Astrocyte (in vitro differentiated cells and primary cell): ENCODE data around the gene HOXC9. TPM values are rescaled to one million over a fixed set of nuclear protein-coding genes. Genes with fewer than 3 reads are reported as not detected.

Experiments used
- DNase-seq: peaks from one replicate; pipeline ENCODE4 v3.0.0-alpha.2; 2010; ENCODE audit warnings: low read depth
- FAIRE-seq: peaks from 2 replicates; lab custom pipeline; 2011; peaks lifted over from hg19 to GRCh38; lab: Jason Lieb, UNC
- H2AFZ ChIP-seq: 2 replicates; pipeline ENCODE4 v1.6.0; 2012; ENCODE audit warnings: low read depth, low read length, inconsistent platforms
- H3K27ac ChIP-seq: 2 replicates; pipeline ENCODE4 v1.5.1; 2011; ENCODE audit warnings: low read depth, low read length, inconsistent platforms
- H3K27me3 ChIP-seq: 2 replicates; pipeline ENCODE4 v1.6.0; 2011; ENCODE audit warnings: low read length, inconsistent platforms; ENCODE audit not compliant: insufficient read depth
- H3K36me3 ChIP-seq: 2 replicates; pipeline ENCODE4 v1.5.1; 2011; ENCODE audit warnings: low read length, inconsistent platforms; ENCODE audit not compliant: insufficient read depth
- H3K4me1 ChIP-seq: 2 replicates; pipeline ENCODE4 v1.5.1; 2011; ENCODE audit warnings: low read length, inconsistent platforms; ENCODE audit not compliant: insufficient read depth
- H3K4me2 ChIP-seq: 2 replicates; pipeline ENCODE4 v1.6.0; 2012; ENCODE audit warnings: low read length, inconsistent platforms
- H3K4me3 ChIP-seq: 2 replicates; pipeline ENCODE4 v1.5.1; 2011; ENCODE audit warnings: low read depth, mild to moderate bottlenecking, low read length, inconsistent platforms; ENCODE audit not compliant: insufficient read depth
- H3K79me2 ChIP-seq: 2 replicates; pipeline ENCODE4 v1.6.0; 2012; ENCODE audit warnings: mild to moderate bottlenecking, low read length, inconsistent platforms; ENCODE audit not compliant: insufficient read depth
- H3K9ac ChIP-seq: 2 replicates; pipeline ENCODE4 v1.6.0; 2012; ENCODE audit warnings: mild to moderate bottlenecking, low read length, inconsistent platforms
- H3K9me3 ChIP-seq: 2 replicates; pipeline ENCODE4 v1.5.1; 2012; ENCODE audit warnings: low read depth, mild to moderate bottlenecking, low read length, inconsistent platforms; ENCODE audit not compliant: insufficient read depth
- H4K20me1 ChIP-seq: 2 replicates; pipeline ENCODE4 v1.6.0; 2012; ENCODE audit warnings: low read length, inconsistent platforms; ENCODE audit not compliant: insufficient read depth
- H3K27ac Mint-ChIP-seq: one replicate; pipeline ENCODE4 v1.8.0; 2021; ENCODE audit warnings: mild to moderate bottlenecking, mixed read lengths; ENCODE audit not compliant: unreplicated experiment
- H3K27me3 Mint-ChIP-seq: one replicate; pipeline ENCODE4 v1.8.0; 2021; ENCODE audit warnings: low read depth, mixed read lengths; ENCODE audit not compliant: unreplicated experiment
- H3K36me3 Mint-ChIP-seq: one replicate; pipeline ENCODE4 v1.8.0; 2021; ENCODE audit warnings: low read depth, mixed read lengths; ENCODE audit not compliant: unreplicated experiment
- H3K4me1 Mint-ChIP-seq: one replicate; pipeline ENCODE4 v1.8.0; 2021; ENCODE audit warnings: low read depth, mixed read lengths; ENCODE audit not compliant: unreplicated experiment
- H3K4me3 Mint-ChIP-seq: one replicate; pipeline ENCODE4 v1.8.0; 2021; ENCODE audit warnings: mild to moderate bottlenecking, moderate library complexity, mixed read lengths; ENCODE audit not compliant: unreplicated experiment
- H3K9me3 Mint-ChIP-seq: one replicate; pipeline ENCODE4 v1.8.0; 2021; ENCODE audit warnings: mild to moderate bottlenecking, mixed read lengths; ENCODE audit not compliant: unreplicated experiment
- EZH2 ChIP-seq: IDR thresholded peaks from 2 replicates; pipeline ENCODE4 v1.6.1; 2012; ENCODE audit warnings: mild to moderate bottlenecking, low read length, inconsistent platforms; ENCODE audit not compliant: insufficient read depth
- total RNA-seq: library from RNA; stranded (reverse); gene quantifications from 2 replicates; pipeline ENCODE4 v1.2.1, GENCODE V29; 2021
- TF ChIP-seq, protein P1 (sequence below): IDR thresholded peaks from 2 replicates; pipeline ENCODE4 v1.5.1; 2011; ENCODE audit warnings: low read depth, mild to moderate bottlenecking, inconsistent platforms, low read length, moderate library complexity; ENCODE audit not compliant: insufficient read depth

Gene HOXC9
- total RNA-seq, 1 donor from 2014 or later, result not detected

- H3K9ac ChIP-seq, result peak overlapping the region; percentile 20
- no peak overlapping the region for H3K27ac ChIP-seq
- no peak overlapping the region for H3K27ac Mint-ChIP-seq
- TF ChIP-seq, protein P1, sequence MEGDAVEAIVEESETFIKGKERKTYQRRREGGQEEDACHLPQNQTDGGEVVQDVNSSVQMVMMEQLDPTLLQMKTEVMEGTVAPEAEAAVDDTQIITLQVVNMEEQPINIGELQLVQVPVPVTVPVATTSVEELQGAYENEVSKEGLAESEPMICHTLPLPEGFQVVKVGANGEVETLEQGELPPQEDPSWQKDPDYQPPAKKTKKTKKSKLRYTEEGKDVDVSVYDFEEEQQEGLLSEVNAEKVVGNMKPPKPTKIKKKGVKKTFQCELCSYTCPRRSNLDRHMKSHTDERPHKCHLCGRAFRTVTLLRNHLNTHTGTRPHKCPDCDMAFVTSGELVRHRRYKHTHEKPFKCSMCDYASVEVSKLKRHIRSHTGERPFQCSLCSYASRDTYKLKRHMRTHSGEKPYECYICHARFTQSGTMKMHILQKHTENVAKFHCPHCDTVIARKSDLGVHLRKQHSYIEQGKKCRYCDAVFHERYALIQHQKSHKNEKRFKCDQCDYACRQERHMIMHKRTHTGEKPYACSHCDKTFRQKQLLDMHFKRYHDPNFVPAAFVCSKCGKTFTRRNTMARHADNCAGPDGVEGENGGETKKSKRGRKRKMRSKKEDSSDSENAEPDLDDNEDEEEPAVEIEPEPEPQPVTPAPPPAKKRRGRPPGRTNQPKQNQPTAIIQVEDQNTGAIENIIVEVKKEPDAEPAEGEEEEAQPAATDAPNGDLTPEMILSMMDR, result no peak
- TF ChIP-seq EZH2, result peak; percentile 56
- no peaks in the 10 kb centered on the region for H3K79me2 ChIP-seq
- no peaks in the 10 kb centered on the region for H4K20me1 ChIP-seq
- H2AFZ ChIP-seq, result peak overlapping the region; percentile 64
- DNase-seq, result no peak
- H3K4me1 ChIP-seq, result peaks cover 4% of the 10 kb centered on the region
- peaks cover 10% of the 10 kb centered on the region for H3K9me3 ChIP-seq
- H3K4me3 ChIP-seq, result peak overlapping the region; percentile 24
- no peaks in the 10 kb centered on the region for H3K4me1 Mint-ChIP-seq
- no peak for FAIRE-seq
- H3K9me3 Mint-ChIP-seq, result peaks cover 23% of the 10 kb centered on the region
- no peak overlapping the region for H3K4me3 Mint-ChIP-seq
- no peaks in the 10 kb centered on the region for H3K36me3 ChIP-seq
- H3K27me3 ChIP-seq, result peaks cover 95% of the 10 kb centered on the region
- H3K4me2 ChIP-seq, result peak overlapping the region; percentile 78
- H3K27me3 Mint-ChIP-seq, result peaks cover 85% of the 10 kb centered on the region
- H3K36me3 Mint-ChIP-seq, result no peaks in the 10 kb centered on the region
Observed at GRCh38 chr12:53995378-53996239, 4.4 kb upstream of the HOXC9 start.

DNA sequence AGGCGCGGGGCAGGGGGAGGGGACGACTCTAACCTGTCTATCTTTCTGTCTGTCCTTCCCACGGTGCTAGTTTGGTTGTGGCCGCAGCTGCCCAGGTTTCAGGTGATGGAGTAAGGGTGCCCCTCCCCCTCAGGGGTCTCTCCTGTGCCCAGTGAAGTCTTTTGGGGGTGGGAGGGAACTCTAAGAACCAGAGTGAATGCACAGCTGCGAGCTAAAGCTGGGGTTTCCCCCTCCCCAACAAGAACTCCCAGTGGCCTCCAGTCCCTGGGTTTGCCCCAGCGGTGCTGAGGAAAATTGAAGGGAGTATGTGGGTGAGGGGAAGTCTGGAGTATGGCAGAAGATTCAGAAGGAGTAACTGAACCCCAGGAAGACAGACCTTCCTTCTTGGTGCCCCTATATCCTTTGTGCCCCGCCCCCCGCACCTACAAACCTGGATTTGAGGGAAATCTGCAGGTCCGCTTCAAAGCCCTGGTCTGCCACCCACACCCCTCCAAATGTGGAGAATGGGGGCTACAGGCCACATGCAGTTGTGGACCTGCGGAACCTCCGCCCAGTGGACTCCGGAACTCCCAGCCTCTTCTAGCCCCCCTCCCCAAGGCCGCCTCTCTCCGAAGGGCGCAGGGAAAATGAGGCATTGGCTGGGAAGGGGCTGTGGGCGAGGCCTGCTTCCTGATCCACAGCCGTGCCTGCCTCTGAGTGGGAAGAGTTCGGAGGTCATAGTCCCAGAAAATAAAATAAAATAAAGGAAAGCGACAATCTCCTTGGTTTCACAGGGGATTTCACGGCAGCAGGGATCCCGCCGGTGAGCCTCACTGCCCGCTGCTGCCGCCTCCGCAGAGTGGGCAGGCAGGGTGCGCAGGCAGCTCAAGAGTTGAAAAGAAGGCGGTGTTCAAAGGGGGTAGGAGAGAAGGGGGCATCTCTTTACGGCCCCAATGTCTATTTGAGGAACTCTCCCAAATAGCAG lies 3.4 kb upstream of the HOXC9 start:
- no peak overlapping the region for H3K4me3 Mint-ChIP-seq
- no peak overlapping the region for H3K27ac Mint-ChIP-seq
- no peak for DNase-seq
- Histone ChIP-seq H3K36me3 (no peaks in the 10 kb centered on the region), H3K79me2 (no peaks in the 10 kb centered on the region), H3K9me3 (peaks cover 10% of the 10 kb centered on the region), H2AFZ (no peak overlapping the region), H3K4me1 (peaks cover 4% of the 10 kb centered on the region), H3K27me3 (peaks cover 95% of the 10 kb centered on the region), H3K4me3 (peak overlapping the region; percentile 24), H4K20me1 (no peaks in the 10 kb centered on the region), H3K9ac (no peak overlapping the region), H3K4me2 (peak overlapping the region; percentile 78), H3K27ac (no peak overlapping the region)
- no peak for FAIRE-seq
- no peaks in the 10 kb centered on the region for H3K4me1 Mint-ChIP-seq
- no peak for TF ChIP-seq EZH2
- TF ChIP-seq, protein P1, result no peak
- H3K27me3 Mint-ChIP-seq, result peaks cover 84% of the 10 kb centered on the region
- H3K36me3 Mint-ChIP-seq, result no peaks in the 10 kb centered on the region
- H3K9me3 Mint-ChIP-seq, result peaks cover 23% of the 10 kb centered on the region
